Putamen (tissue), 1 donor: ENCODE data around the gene PIAS4.

Experiments used
- DNase-seq: peaks from one replicate; pipeline ENCODE4 v3.0.0-alpha.2; 2016; ENCODE audit warnings: low spot score

The PIAS4 gene

DNA sequence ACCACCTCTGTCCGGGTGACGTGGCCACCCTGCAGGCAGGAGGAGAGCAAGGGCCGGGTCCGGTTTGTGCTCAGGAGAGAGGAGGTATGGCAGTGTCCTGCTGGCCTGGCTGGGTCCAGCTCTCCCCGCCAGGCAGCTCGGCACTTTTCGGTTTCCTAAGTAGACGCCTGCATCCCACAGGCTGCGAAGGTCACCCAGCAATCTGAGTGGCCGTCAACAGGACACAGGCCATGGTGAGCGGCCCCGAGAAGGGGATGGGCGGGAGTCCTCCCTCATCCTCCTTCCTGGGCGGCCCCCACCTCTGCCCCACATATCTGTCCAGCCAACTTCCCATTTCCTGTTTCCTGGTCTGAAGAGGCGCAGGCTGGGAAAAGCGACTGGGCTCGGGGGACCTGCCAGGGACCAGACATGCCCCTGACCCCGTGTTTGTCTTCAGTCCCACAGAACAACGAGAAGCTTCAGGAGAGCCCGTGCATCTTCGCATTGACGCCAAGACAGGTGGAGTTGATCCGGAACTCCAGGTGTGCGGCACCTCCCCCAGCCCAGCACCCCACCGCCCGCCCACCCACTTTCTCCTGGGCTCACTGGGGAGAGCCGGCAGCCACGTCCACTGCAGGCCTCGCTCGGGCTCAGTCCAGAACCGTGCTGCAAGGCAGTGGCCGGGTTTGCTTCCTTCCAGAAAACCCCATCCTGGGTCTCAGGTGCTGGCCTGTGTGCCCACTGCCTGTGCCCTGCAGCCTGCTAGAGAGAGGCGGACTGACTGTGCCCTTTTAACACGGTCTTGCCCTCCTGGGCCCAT is 16.3 kb downstream of the PIAS4 start:
- DNase-seq: no peak

- DNase-seq: no peak
These were observed 17.8 kb downstream of the PIAS4 start for GRCh38 chr19:4025317-4025716.

DNA sequence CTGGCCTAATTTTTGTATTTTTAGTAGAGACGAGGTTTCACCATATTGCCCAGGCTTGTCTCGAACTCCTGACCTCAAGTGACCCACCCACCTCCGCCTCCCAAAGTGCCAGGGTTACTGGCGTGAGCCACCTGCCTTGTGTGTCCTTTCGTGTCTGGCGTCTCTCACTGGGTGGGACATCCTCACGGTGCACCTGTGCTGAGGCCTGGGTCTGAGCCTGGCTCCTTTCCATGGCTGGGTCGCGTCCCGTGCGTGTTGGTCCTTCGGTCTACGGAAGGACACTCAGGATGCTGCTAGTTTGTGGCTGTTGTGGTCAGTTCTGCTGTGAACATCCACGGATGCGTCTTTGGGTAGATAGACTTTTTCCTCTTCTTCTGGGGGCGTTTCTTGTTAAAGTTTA is 19.6 kb downstream of the PIAS4 start:
- DNase-seq: no peak

DNA sequence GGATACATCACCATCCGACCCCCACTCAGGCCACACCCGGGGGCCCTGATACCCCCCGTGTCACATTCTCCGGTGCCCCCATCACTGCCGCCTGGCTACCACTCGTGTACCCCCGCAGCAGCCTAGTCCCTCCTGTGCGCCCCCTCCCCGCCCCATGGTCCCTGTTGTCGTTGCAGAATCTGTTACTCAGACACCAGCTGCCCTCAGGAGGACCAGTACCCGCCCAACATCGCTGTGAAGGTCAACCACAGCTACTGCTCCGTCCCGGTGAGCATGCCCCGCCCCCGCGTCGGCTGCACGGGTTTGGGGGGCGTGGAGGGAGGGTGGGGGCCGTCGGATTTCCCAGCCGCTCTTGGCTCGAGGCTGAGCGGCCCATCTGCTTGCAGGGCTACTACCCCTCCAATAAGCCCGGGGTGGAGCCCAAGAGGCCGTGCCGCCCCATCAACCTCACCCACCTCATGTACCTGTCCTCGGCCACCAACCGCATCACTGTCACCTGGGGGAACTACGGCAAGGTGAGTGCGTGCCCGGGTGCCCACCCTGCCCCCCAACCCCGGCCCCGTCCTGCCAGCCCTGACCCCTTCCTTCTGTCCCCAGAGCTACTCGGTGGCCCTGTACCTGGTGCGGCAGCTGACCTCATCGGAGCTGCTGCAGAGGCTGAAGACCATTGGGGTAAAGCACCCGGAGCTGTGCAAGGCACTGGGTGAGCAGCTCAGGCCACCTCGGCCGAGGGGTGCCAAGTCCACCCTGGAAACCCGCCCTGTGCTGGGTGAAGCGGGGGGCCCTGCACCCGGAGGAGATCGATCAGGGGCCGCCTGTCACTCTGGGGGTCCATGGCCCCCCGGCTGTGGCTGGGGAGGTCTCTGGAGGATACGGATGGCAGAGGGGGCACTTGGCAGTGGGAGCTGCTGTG is 21.1 kb downstream of the PIAS4 start:
- no peak for DNase-seq

DNA sequence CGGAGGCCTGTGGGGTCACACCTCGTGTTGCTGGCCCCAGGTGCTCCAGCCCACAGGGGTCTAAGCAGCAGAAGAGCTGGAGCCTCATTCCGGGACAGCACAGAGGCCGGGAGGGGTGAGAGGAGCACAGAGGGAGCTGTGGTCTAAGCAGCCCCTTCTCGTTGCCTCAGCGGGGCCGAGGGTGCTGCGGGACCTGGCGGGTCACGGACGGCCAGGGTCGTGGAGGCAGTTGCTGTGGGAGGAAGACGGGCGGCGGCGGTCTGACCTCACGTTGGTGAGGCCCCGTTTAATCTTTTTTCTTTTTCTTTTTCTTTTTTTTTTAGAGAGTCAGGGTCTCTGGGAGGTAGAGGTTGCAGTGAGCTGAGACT is 21.7 kb downstream of the PIAS4 start:
- no peak for DNase-seq

GRCh38 chr19:4030552-4030951 is 23.0 kb downstream of the PIAS4 start:
- no peak for DNase-seq

- no peak for DNase-seq
These were observed 23.4 kb downstream of the PIAS4 start for GRCh38 chr19:4030981-4031380.

DNA sequence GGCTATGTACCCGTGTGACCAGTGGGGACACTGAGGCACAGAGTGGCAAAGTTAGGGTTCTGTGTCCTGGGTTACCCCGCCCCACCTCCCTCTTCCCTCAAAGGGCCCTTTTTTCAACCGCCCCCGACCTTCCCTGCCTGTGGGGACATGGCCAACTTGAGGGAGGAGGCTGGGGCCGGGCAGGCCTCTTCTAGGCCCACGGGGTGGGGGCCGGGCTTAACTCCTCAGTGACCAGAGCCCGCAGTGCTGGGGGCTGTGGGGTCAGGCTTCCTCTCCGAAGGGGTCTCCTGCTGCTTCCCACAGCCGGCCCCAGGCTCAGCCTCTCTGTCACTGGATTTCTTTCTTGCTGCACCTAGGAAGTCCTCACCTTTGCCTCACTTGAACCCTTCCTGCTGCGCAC is 23.9 kb downstream of the PIAS4 start:
- no peak for DNase-seq

DNA sequence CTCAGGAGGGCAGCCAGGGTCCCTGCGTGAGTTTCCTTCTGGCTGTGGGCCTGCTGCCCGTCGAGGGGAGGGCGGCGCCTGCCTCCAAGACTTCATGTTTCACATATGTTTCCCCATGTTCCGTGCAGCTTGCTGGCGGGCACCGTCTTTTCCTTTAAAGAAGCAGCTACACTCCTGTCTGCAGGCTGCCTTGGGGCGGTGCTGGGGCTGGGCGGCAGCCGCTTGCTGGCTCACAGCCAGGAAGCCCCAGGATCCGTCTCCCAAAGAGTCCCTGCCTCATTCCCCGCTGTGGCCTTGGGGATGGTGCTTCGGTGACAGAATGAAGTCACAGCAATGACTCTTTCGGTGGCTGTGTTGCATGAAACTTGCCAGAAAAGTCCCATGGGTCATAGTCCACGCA is 24.9 kb downstream of the PIAS4 start:
- DNase-seq: no peak

DNA sequence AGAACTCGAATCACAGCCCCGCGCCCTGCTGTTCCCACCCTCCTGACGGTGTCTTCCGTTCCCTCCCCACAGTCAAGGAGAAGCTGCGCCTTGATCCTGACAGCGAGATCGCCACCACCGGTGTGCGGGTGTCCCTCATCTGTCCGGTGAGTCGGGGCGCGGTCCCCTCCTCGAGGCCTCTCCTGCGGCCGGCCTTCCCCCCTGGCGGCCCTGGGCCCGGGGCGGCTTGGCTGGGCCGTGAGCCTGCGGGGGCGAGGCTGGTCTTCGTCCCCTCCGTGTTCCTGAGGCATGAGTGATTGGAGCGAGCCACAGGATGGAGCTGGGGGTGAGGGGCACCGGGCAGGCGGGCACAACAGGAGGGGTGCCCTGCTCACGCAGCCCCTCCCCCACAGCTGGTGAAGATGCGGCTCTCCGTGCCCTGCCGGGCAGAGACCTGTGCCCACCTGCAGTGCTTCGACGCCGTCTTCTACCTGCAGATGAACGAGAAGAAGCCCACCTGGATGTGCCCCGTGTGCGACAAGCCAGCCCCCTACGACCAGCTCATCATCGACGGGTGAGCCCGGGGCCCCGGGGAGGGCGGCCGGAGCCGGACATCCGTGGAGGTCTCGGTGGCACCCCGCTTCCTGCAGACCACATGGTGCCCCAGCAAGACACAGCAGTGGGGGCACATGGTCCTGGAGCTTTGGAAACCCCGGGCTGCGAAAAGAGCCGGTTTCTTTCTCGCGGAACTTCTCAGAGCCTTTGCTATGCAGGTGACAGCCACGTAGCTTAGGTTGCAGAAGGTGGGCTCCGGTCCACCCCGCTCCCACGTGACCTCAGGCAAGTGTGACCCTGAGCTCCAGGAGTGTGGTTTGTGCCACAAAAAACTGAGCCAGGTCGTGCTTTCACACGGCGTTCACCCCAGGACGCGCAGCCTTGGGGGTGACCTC is 25.8 kb downstream of the PIAS4 start:
- no peak for DNase-seq

DNA sequence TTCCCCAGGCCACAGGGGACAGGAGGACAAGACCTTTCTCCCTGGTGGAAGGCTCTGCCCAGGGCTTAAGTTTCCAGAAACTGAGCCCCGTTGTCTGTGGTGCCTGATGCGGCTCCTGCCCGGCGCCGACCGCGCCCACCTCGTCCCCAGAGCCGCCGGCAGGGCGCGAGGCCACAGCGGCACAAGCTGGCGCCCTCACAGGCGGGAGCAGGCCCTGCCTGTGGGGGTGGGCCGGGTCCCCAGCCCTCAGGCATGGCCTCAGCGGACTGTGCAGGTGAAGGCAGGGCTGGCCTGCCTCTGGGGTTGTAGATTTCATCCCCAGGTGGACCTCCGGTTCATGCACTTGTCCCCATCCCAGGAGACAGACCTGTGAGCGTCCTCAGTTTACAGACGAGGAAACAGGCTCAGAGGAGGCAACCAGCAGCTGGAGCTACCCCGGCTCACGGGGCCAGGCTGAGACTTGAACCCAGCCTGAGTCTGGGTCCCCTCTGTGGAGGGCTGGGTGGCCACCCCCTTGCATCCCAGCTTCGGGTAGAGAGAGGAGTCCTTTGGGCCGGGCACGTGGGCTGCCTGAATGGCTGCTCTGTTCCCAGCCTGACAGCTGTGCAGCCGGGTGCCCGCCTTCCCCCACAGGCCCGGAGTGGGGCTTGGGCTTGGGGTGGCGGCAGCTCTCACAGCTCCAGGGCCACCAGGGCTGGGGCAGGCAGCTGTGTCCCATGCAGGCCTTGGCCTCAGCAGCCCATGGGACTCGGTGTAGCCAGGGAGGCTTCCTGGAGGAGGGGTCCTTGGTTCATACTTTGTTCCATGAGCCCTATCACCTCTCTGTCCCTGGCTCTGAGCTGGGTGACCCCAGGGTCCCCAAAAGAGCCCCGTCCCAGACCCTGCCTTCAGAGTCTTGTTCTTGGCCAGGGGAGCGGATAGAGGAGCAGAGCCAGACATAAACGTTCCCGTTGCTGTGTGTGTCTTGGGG is 26.8 kb downstream of the PIAS4 start:
- DNase-seq: peak; percentile 93

DNA sequence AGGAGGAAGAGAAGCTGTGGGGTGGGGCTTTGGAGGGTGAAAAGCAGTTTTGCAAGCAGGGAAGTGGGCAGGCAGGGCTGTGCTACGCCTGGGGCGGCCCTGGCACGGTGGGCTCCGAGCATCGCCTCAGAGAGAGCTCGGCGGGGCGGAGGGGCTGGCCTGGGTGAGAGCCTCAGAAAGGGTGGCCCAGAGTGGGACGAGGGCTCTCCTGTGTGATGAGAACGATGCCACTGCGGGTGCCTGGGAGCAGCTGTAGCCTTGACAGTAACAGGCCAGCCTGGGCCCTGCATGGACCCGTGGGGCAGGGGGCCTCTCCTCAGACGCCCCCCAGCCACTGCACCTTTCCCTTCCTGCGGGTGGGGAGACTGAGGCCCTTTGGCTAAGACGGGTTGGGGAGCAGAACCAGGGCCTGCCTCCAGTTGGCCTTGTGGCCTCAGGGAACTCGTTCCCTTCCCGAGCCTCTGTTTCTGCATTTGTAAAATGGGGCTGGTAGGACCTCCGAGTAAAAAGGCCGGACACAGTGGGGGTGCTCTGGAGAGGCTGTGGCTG is 27.6 kb downstream of the PIAS4 start:
- no peak for DNase-seq

DNA sequence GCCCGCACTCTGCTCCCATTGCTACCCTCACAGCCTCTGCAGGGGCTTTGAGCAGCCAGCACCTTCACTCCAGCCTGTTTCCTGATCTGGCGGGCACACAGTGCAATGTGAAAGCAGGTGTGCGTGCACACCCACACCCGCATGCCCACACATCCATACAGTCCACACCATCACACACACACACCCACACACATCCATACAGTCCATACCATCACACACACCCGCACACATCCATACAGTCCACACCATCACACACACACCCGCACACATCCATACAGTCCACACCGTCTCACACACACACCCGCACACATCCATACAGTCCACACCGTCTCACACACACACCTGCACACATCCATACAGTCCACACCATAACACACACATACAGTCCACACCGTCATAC is 28.0 kb downstream of the PIAS4 start:
- no peak for DNase-seq

- DNase-seq: no peak
These were observed 29.2 kb downstream of the PIAS4 start for GRCh38 chr19:4036576-4037300.

DNA sequence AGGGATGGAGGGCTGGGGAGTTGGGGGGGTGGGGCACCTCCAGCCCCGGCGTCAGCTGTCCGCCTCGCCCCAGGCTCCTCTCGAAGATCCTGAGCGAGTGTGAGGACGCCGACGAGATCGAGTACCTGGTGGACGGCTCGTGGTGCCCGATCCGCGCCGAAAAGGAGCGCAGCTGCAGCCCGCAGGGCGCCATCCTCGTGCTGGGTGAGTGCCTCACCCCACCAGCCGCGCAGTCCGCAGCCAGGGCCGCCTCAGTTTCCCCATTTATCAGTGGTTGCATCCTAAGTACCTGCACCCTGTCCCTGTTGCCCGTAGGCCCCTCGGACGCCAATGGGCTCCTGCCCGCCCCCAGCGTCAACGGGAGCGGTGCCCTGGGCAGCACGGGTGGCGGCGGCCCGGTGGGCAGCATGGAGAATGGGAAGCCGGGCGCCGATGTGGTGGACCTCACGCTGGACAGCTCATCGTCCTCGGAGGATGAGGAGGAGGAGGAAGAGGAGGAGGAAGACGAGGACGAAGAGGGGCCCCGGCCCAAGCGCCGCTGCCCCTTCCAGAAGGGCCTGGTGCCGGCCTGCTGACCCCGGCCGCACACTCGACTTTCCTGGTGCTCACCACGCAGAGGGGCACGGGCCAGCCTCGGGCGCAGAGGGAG is 29.9 kb downstream of the PIAS4 start:
- DNase-seq: no peak

GRCh38 chr19:4038057-4038456 is 30.5 kb downstream of the PIAS4 start:
- DNase-seq: no peak

DNA sequence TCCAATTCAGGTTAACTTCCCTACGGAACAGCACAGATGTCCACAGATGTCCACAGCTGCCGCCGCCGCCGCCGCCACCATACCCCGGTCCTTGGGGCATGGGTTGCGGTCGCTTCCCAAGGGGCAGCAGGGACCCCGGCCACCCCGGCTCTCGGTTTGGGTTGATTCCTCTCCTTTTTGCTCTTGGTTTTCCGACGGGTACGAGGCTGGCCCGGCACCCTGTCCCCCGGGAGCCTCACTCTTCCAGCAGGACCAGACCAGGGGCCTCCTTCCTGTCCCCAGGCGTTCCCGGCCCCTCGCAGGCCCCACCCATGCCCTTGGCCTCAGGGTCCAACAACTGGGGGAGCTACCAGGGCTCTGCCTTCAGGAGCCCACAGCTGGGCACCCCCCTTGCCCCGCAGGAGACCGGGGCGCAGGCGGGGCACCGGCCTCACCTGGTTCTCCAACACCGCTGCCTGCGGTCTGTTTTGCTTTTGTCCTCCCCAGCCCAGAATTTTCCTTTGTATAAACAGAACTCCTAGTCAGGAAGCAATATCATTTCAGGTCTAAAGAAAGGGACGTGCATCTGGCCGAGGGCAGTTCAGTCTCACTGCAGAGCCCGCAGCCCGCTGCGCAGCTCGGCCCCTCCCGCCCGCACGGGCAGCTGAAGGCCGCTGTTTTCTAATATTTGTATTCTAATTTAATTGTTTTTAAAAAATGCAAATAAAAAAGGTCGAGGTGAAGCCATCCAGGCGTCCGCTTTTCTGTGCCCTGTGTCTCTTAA is 31.3 kb downstream of the PIAS4 start:
- no peak for DNase-seq

- no peak for DNase-seq
These were observed 34.7 kb downstream of the PIAS4 start for GRCh38 chr19:4042064-4042730.
